GM23338 (cell line): ENCODE measurements around the gene POU3F3. TPM values are rescaled to one million over a fixed set of nuclear protein-coding genes. Genes with fewer than 3 reads are reported as not detected.

ENCODE experiments used
- ATAC-seq: fragments of 200-7000 bp; cut with Tn5 transposase; 3 replicates; pipeline ENCODE4 v1.9.1; 2020
- DNase-seq: peaks from one replicate; pipeline ENCODE4 v3.0.0-alpha.2; 2015; ENCODE audit warnings: low spot score
- H2AFZ ChIP-seq: fragments of 200-600 bp; sonication (generic); 2 replicates; pipeline ENCODE4 v1.8.0; 2016; ENCODE audit warnings: antibody characterized with exemption, mild to moderate bottlenecking, moderate library complexity
- H3F3A ChIP-seq: fragments of 200-600 bp; sonication (generic); replicated peaks from 2 replicates; pipeline ENCODE4 v1.8.0; 2017; ENCODE audit warnings: antibody characterized with exemption, mixed run types, low read depth
- H3K27ac ChIP-seq: fragments of 200-600 bp; sonication (generic); 2 replicates; pipeline ENCODE4 v1.6.1; 2016; ENCODE audit warnings: low read depth
- H3K27me3 ChIP-seq: fragments of 200-600 bp; sonication (generic); 2 replicates; pipeline ENCODE4 v1.8.0; 2016; ENCODE audit warnings: mild to moderate bottlenecking, mixed run types, moderate library complexity; ENCODE audit not compliant: insufficient read depth
- H3K36me3 ChIP-seq: fragments of 200-600 bp; sonication (generic); 2 replicates; pipeline ENCODE4 v1.8.0; 2016; ENCODE audit warnings: mild to moderate bottlenecking; ENCODE audit not compliant: insufficient read depth
- H3K4me1 ChIP-seq: fragments of 200-600 bp; sonication (generic); 2 replicates; pipeline ENCODE4 v1.8.0; 2016; ENCODE audit warnings: mild to moderate bottlenecking, moderate library complexity; ENCODE audit not compliant: insufficient read depth
- H3K4me2 ChIP-seq: fragments of 200-600 bp; sonication (generic); 2 replicates; pipeline ENCODE4 v1.7.1; 2017; ENCODE audit warnings: mixed run types
- H3K4me3 ChIP-seq: fragments of 200-600 bp; sonication (generic); 2 replicates; pipeline ENCODE4 v1.6.1; 2016; ENCODE audit warnings: mixed run types
- H3K79me2 ChIP-seq: fragments of 200-600 bp; sonication (generic); replicated peaks from 2 replicates; pipeline ENCODE4 v1.8.0; 2017; ENCODE audit warnings: mild to moderate bottlenecking; ENCODE audit not compliant: insufficient read depth
- H3K9me2 ChIP-seq: fragments of 200-600 bp; sonication (generic); 2 replicates; pipeline ENCODE4 v1.8.0; 2017; ENCODE audit not compliant: insufficient read depth
- H4K20me1 ChIP-seq: fragments of 200-600 bp; sonication (generic); replicated peaks from 2 replicates; pipeline ENCODE4 v1.8.0; 2017; ENCODE audit warnings: mild to moderate bottlenecking; ENCODE audit not compliant: insufficient read depth
- H3K27ac Mint-ChIP-seq: 2 replicates; pipeline ENCODE4 v1.8.0; 2020; ENCODE audit warnings: inconsistent platforms, mild to moderate bottlenecking, moderate library complexity, mixed read lengths
- H3K27me3 Mint-ChIP-seq: 3 replicates; pipeline ENCODE4 v1.8.0; 2022; ENCODE audit warnings: low read depth, mild to moderate bottlenecking, moderate library complexity, mixed read lengths, inconsistent platforms; ENCODE audit not compliant: insufficient read depth, poor library complexity
- H3K36me3 Mint-ChIP-seq: 3 replicates; pipeline ENCODE4 v1.8.0; 2021; ENCODE audit warnings: low read depth, mild to moderate bottlenecking, inconsistent platforms, moderate library complexity, mixed read lengths
- H3K4me1 Mint-ChIP-seq: 3 replicates; pipeline ENCODE4 v1.8.0; 2020; ENCODE audit warnings: mild to moderate bottlenecking, inconsistent platforms, mixed read lengths
- H3K4me3 Mint-ChIP-seq: 3 replicates; pipeline ENCODE4 v1.8.0; 2021; ENCODE audit warnings: moderate library complexity, mild to moderate bottlenecking, inconsistent platforms, mixed read lengths
- H3K9me3 Mint-ChIP-seq: 3 replicates; pipeline ENCODE4 v1.8.0; 2020; ENCODE audit warnings: moderate library complexity, mild to moderate bottlenecking, inconsistent platforms, mixed read lengths
- ETS1 ChIP-seq: IDR thresholded peaks from 2 replicates; pipeline ENCODE4 v1.6.1; 2016; ENCODE audit warnings: antibody characterized with exemption
- EZH2 ChIP-seq: fragments of 200-600 bp; sonication (generic); IDR thresholded peaks from one replicate; pipeline ENCODE4 v1.8.0; 2017; ENCODE audit warnings: antibody characterized with exemption, mild to moderate bottlenecking, low read depth; ENCODE audit not compliant: unreplicated experiment
- EZH2phosphoT487 ChIP-seq: fragments of 200-600 bp; sonication (generic); IDR thresholded peaks from one replicate; pipeline ENCODE4 v1.8.1; 2018; ENCODE audit warnings: antibody characterized with exemption; ENCODE audit not compliant: unreplicated experiment
- JUNB ChIP-seq: IDR thresholded peaks from one replicate; pipeline ENCODE4 v1.6.1; 2016; ENCODE audit warnings: antibody characterized with exemption; ENCODE audit not compliant: unreplicated experiment
- REST ChIP-seq: IDR thresholded peaks from one replicate; pipeline ENCODE4 v1.6.1; 2018; ENCODE audit warnings: antibody characterized with exemption; ENCODE audit not compliant: unreplicated experiment
- STAT1 ChIP-seq: IDR thresholded peaks from one replicate; pipeline ENCODE4 v1.6.1; 2016; ENCODE audit warnings: antibody characterized with exemption; ENCODE audit not compliant: unreplicated experiment
- ZNF331 ChIP-seq: fragments of 250-450 bp; sonication (Bioruptor Pico); IDR thresholded peaks from 2 replicates; pipeline ENCODE4 v1.5.0; 2020; ENCODE audit warnings: low read depth, mild to moderate bottlenecking, moderate library complexity
- ZNF462 ChIP-seq: fragments of 250-450 bp; sonication (Bioruptor Pico); IDR thresholded peaks from 2 replicates; pipeline ENCODE4 v1.5.0; 2020; ENCODE audit warnings: mild to moderate bottlenecking, moderate library complexity
- polyA plus RNA-seq: library from polyadenylated mRNA; unstranded; fragments of >200 nt; fragmentation: Nextera tagmentation; extraction: Ambion mirVana; gene quantifications from 2 replicates; pipeline ENCODE4 v1.2.1, GENCODE V29; 2016
- total RNA-seq: library from RNA; depleted of rRNA; stranded (reverse); fragments of >200 nt; shearing (Covaris generic); gene quantifications from 2 replicates; pipeline ENCODE4 v1.2.3, GENCODE V29; 2014

Gene POU3F3
- total and polyA plus RNA-seq, 2 experiments from 2014 or later: 0.06 to 0.24 TPM

- TF ChIP-seq REST (no peak), STAT1 (no peak), ETS1 (no peak), JUNB (no peak)
Measured at GRCh38 chr2:104872866-104873688, 19.2 kb downstream of the POU3F3 start (continued).

- Histone ChIP-seq H2AFZ (peak overlapping the region; percentile 96), H4K20me1 (peaks cover 6% of the 10 kb centered on the region), H3K4me1 (peaks cover 29% of the 10 kb centered on the region), H3K27ac (no peak overlapping the region), H3K4me3 (peak overlapping the region; percentile 74), H3K36me3 (no peaks in the 10 kb centered on the region), H3F3A (peaks cover 14% of the 10 kb centered on the region), H3K4me2 (peak overlapping the region; percentile 94), H3K9me2 (no peaks in the 10 kb centered on the region), H3K27me3 (peaks cover 81% of the 10 kb centered on the region), H3K79me2 (no peaks in the 10 kb centered on the region)
- no peak for TF ChIP-seq ZNF331 (CRISPR knock-in tag)
- TF ChIP-seq ZNF462 (CRISPR knock-in tag): no peak
- no peak for TF ChIP-seq EZH2phosphoT487
- TF ChIP-seq EZH2: peak; percentile 62
- Mint-ChIP-seq H3K27ac (no peak overlapping the region), H3K9me3 (no peaks in the 10 kb centered on the region), H3K4me3 (peak overlapping the region; percentile 78), H3K27me3 (peaks cover 73% of the 10 kb centered on the region), H3K4me1 (peaks cover 25% of the 10 kb centered on the region; the same call in 2 of the 3 replicates), H3K36me3 (no peaks in the 10 kb centered on the region)
- DNase-seq (peak; percentile 73), ATAC-seq (peak; percentile 68)
Measured at GRCh38 chr2:104873689-104874054, 19.8 kb downstream of the POU3F3 start.
